A549 (cell line): ENCODE data around the gene MRTO4.
A peak's percentile ranks its signal among the peaks of the same experiment; 100 is the strongest.

ENCODE experiments used
- CTCF ChIP-seq: fragments of >200 bp; sonication (Bioruptor Twin); formaldehyde crosslinking; IDR thresholded peaks from 3 replicates; pipeline ENCODE4 v1.5.1; 2016
- EP300 ChIP-seq, 2 experiments: fragments of >200 bp; sonication (Bioruptor Twin); formaldehyde crosslinking; IDR thresholded peaks; 2 replicates in 1 of 2; 3 replicates in 1 of 2; pipeline ENCODE4 v1.6.1; 2016 to 2017
- POLR2A ChIP-seq: IDR thresholded peaks from 2 replicates; pipeline ENCODE4 v1.6.1; 2012; ENCODE audit warnings: mild to moderate bottlenecking, low read length
- TP53 ChIP-seq: fragments of 250-450 bp; sonication (Bioruptor Pico); IDR thresholded peaks from 2 replicates; pipeline ENCODE4 v1.5.0; 2021; ENCODE audit warnings: mild to moderate bottlenecking, moderate library complexity

DNA sequence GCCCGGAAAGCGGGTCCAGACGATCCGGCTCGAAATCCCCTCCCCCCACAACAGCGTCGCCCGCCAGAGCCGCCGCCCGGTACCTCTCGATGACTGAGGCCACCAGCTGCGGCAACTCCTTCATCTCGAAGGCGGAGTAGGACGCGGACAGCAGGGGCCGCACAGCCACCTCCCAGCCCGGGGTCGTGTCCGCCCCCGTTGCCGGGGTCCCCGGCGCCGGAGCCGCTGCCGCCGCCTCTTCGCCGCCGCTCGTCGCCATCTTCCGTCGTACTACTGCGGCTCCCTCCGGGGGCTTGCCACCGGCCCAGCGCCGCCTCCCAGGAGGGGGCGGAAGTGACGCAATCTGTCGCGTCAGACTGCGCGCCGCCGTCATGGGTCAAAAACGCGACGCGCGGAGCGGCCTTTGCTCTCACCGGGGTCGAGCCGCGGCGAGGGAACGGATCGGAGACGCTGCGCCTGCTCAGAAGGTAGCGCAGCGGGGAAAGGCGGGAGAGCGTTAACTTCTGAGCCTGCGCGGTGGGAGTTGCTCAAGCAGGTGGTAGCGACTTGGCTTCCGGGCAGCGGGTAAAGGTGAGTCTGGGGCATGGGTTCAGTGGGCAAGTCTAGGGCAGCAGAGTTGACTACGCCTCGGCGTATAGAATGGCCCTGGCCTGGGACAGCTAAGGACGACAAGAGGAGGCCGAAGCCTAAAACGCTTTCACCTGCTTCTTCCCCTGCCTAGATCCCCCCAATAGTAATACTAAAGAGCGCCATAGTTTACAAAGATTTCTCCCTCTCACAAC is 41.4 kb upstream of the MRTO4 start, which contains the start of gene UBR4:
- no peak for TF ChIP-seq EP300 (IDR thresholded peaks at IDR 0.05)
- no peak for TF ChIP-seq CTCF
- no peak for TF ChIP-seq TP53 (CRISPR knock-in tag)
- peak; percentile 56 for TF ChIP-seq POLR2A
